Activated T-cell treated with anti-CD3 and anti-CD28 coated beads, Interleukin-2, amount 50 U/mL, for 4 hours (primary cell): ENCODE measurements around the gene UGT1A6. TPM values are rescaled to one million over a fixed set of nuclear protein-coding genes. Genes with fewer than 3 reads are reported as not detected.

ENCODE experiments used
- ATAC-seq, 2 donors: fragments of 200-7000 bp; cut with Tn5 transposase; one replicate each; pipeline ENCODE4 v1.10.0; 2021
- DNase-seq: peaks from one replicate; pipeline ENCODE4 v3.0.0-alpha.2; 2020
- H3K27me3 Mint-ChIP-seq: one replicate; pipeline ENCODE4 v1.8.0; 2021; ENCODE audit warnings: low read depth, mixed read lengths
- H3K36me3 Mint-ChIP-seq: one replicate; pipeline ENCODE4 v1.8.0; 2022; ENCODE audit warnings: mixed read lengths; ENCODE audit not compliant: insufficient read depth
- H3K4me1 Mint-ChIP-seq: one replicate; pipeline ENCODE4 v1.8.0; 2021; ENCODE audit warnings: low read depth, mixed read lengths
- H3K4me3 Mint-ChIP-seq: one replicate; pipeline ENCODE4 v1.8.0; 2021; ENCODE audit warnings: mild to moderate bottlenecking, moderate library complexity, mixed read lengths
- H3K9me3 Mint-ChIP-seq: one replicate; pipeline ENCODE4 v1.8.0; 2021; ENCODE audit warnings: mixed read lengths
- total RNA-seq, 3 donors: library from RNA; stranded (reverse); gene quantifications; one replicate each; pipeline ENCODE4 v1.2.1, GENCODE V29; 2021

Gene UGT1A6
- total RNA-seq, 3 donors from 2014 or later = 0.24 TPM; not detected in 2

DNA sequence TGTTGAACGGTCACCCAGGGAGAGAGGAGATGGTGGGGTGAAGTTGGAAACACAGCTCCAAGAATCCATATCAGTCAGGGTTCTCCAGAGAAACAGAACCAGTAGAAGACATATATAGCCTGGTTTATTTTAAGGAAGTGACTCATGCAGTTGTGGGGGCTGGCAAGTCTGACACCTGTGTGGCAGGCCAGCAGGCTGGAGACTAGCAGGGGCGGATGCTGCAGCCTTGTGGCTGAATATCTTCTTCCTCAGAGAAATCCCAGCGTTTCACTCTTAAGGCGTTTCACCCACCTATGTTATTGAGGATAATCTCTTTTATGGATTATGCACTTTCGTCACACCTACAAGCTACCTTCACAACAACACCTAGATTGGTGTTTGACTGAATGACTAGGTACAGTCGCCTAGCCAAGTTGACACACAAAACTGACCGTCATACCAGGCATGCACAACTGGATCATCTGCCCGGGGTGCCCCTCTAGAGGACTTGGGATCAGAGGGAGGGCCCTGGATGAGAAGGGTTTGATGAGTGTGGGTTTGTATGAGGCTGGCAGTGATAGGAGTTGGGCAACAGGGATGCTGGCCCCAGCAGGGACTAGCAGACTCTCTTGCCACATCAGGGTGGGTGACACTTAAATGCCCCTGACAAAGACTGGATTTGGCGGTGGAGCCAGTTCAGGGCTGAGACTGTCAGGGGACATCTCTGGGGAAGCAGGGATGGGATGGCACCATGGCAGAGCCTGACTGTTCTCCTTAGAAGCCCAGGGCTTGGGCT is 108.9 kb downstream of the UGT1A6 start:
- Mint-ChIP-seq H3K4me3 (no peak overlapping the region), H3K4me1 (no peaks in the 10 kb centered on the region), H3K9me3 (peaks cover 4% of the 10 kb centered on the region)

GRCh38 chr2:233802132-233802815 is 109.6 kb downstream of the UGT1A6 start:
- Mint-ChIP-seq H3K4me1 (no peaks in the 10 kb centered on the region), H3K27me3 (peaks cover 10% of the 10 kb centered on the region), H3K4me3 (no peak overlapping the region), H3K9me3 (peaks cover 4% of the 10 kb centered on the region), H3K36me3 (no peaks in the 10 kb centered on the region)
- DNase-seq (no peak), ATAC-seq (no peak)

More for the DNA sequence above, 108.9 kb downstream of the UGT1A6 start:
- H3K27me3 Mint-ChIP-seq = peaks cover 10% of the 10 kb centered on the region
- ATAC-seq (peak; percentile 43 to 51), DNase-seq (no peak)
- H3K36me3 Mint-ChIP-seq = no peaks in the 10 kb centered on the region

- Mint-ChIP-seq H3K9me3 (peaks cover 4% of the 10 kb centered on the region), H3K36me3 (no peaks in the 10 kb centered on the region), H3K4me1 (no peaks in the 10 kb centered on the region), H3K27me3 (peaks cover 10% of the 10 kb centered on the region), H3K4me3 (no peak overlapping the region)
- no peak for DNase-seq
- ATAC-seq = no peak
Measured at GRCh38 chr2:233803292-233803911, 110.7 kb downstream of the UGT1A6 start.

DNA sequence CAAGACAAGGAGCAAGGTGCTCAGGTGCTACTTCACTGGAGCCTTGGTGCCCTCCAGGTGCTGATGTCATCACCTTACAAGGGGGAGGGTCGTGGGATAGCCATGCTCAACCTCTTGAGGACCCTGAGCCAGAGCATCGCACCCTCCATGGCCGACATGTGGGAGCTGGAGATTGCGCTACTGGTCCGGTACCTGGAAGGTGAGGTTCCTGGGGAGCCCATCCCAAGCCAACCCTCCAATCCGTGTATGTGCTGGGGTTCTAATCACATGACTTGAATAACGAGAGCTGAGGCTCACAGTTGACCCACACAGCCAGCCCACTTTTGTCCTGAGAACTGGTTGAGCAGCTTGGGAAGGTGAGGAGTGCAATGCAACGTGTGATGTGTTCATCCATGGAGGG is 111.3 kb downstream of the UGT1A6 start:
- peaks cover 10% of the 10 kb centered on the region for H3K27me3 Mint-ChIP-seq
- no peak for ATAC-seq
- H3K4me3 Mint-ChIP-seq = no peak overlapping the region
- DNase-seq = no peak
- H3K4me1 Mint-ChIP-seq = no peaks in the 10 kb centered on the region
- peaks cover 4% of the 10 kb centered on the region for H3K9me3 Mint-ChIP-seq
- H3K36me3 Mint-ChIP-seq = no peaks in the 10 kb centered on the region

DNA sequence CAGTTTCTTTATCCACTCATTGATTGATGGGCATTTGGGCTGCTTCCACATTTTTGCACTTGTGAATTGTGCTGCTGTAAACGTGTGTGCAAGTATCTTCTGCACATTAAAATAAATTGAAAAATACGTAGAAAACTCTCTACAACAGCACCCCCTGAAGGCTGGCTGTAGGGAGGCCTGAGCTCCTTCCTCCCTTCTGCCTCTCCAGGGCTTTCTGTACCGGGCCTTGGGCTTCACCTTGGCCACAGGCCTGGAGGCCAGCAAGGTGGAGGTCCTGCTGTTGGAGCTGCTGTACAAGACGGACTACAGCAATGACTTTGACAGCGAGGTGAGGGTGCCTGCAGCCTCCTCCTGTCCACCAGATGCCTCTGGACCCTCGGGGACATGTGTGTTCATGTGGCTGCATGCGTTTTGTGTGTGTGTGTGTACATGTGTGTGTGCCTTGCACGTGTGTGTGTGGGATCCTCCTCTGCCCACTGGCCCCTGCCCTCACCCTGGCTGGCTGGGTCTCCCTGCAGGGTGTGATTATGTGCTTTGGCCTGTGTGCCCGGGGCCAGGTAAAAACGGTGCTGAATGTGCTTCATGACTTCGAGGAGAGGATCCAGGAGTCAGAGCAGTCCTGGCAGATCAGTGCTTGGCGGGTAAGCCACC is 114.7 kb downstream of the UGT1A6 start:
- no peaks in the 10 kb centered on the region for H3K36me3 Mint-ChIP-seq
- H3K9me3 Mint-ChIP-seq = no peaks in the 10 kb centered on the region
- ATAC-seq (no peak), DNase-seq (no peak)
- peaks cover 20% of the 10 kb centered on the region for H3K27me3 Mint-ChIP-seq
- no peaks in the 10 kb centered on the region for H3K4me1 Mint-ChIP-seq
- H3K4me3 Mint-ChIP-seq = no peak overlapping the region

- Mint-ChIP-seq H3K4me1 (no peaks in the 10 kb centered on the region), H3K27me3 (peaks cover 17% of the 10 kb centered on the region), H3K36me3 (no peaks in the 10 kb centered on the region), H3K9me3 (no peaks in the 10 kb centered on the region), H3K4me3 (no peak overlapping the region)
- DNase-seq (no peak), ATAC-seq (no peak)
Measured at GRCh38 chr2:233807966-233808935, 115.6 kb downstream of the UGT1A6 start.

DNA sequence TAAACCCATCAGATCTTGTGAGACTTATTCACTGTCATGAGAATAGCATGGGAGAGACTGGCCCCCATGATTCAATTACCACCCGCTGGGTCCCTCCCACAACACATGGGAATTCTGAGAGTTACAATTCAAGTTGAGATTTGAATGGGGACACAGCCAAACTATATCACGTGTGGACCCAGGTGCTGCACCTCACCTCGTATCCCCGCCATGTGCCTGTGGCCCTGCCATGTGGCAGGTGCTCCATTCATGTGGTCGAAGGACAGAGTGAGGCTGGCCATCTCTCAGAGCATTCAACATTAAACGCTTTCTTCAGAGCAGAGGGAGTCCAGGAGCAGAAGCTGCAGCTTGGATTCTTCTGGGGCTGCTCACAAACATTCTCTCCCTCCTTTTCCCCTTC is 117.7 kb downstream of the UGT1A6 start:
- H3K4me3 Mint-ChIP-seq = no peak overlapping the region
- H3K36me3 Mint-ChIP-seq = no peaks in the 10 kb centered on the region
- H3K27me3 Mint-ChIP-seq = peaks cover 12% of the 10 kb centered on the region
- DNase-seq (no peak), ATAC-seq (no peak)
- no peaks in the 10 kb centered on the region for H3K9me3 Mint-ChIP-seq
- H3K4me1 Mint-ChIP-seq = no peaks in the 10 kb centered on the region

DNA sequence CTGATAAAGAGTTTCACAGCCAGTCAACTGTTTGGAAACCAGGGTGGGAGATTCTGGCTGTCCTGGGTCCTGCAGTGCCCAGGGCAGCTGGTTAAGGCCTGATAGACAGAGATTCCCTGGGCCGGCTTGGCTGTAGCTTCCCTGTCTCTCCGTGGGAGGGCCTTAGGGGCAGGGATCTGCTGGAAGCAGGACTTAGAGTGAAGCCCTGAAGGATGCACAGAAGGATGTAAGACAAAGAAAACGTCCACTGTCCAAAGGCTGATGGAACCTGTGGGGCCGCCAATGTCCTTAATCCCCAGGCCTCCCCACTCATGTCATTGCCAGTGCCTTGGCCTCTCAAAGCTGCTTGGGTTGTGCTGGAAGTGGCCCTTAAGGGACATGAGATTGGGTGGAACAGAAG is 118.4 kb downstream of the UGT1A6 start:
- ATAC-seq (no peak), DNase-seq (no peak)
- Mint-ChIP-seq H3K4me3 (no peak overlapping the region), H3K36me3 (no peaks in the 10 kb centered on the region), H3K27me3 (peaks cover 12% of the 10 kb centered on the region), H3K9me3 (no peaks in the 10 kb centered on the region), H3K4me1 (no peaks in the 10 kb centered on the region)

- Mint-ChIP-seq H3K9me3 (no peaks in the 10 kb centered on the region), H3K27me3 (peaks cover 12% of the 10 kb centered on the region), H3K4me3 (no peak overlapping the region), H3K4me1 (no peaks in the 10 kb centered on the region), H3K36me3 (no peaks in the 10 kb centered on the region)
- DNase-seq = no peak
- ATAC-seq = no peak
Measured at GRCh38 chr2:233811732-233812131, 119.0 kb downstream of the UGT1A6 start.

GRCh38 chr2:233813236-233814055 is 120.8 kb downstream of the UGT1A6 start:
- Mint-ChIP-seq H3K27me3 (peaks cover 18% of the 10 kb centered on the region), H3K36me3 (no peaks in the 10 kb centered on the region), H3K4me1 (no peaks in the 10 kb centered on the region), H3K9me3 (no peaks in the 10 kb centered on the region), H3K4me3 (no peak overlapping the region)
- no peak for ATAC-seq
- no peak for DNase-seq

DNA sequence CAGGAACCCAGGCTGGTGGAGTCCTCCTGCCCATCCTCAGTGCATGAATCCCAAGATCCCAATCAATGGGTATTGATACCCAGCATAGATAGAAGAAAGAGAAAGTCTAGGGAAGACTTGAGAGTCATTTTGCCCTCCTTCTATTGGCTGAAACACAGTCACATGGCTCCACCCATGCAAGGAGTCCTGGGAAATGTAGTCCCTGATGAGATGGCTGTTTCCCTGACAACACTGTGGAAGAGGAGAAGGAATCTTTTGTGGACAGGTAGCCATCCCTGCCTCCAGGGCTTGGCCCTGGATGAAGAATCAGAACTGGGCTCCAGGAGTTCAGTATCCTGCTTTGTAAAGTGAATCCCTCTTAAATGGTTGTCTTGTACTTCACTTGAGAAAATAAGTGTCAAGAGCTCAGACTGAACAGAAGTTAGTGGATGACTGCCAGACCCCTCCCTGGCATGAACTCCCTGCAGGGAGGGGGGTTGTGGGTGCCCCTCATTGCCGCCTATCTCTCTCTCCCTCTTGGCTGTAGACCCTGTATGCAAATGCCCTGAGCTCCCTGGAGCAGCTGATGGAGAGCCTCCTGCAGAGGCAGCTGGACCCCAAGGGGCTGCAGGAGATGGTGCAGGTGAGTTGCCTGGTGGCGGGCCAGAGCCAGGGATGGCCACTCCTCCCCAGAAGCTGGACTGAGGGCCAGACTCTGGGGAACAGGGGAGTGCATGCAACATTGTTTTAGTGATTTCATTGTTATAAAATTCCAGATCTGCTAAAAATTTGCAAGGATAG is 121.6 kb downstream of the UGT1A6 start:
- Mint-ChIP-seq H3K4me3 (no peak overlapping the region), H3K36me3 (no peaks in the 10 kb centered on the region), H3K9me3 (no peaks in the 10 kb centered on the region), H3K4me1 (no peaks in the 10 kb centered on the region), H3K27me3 (peaks cover 20% of the 10 kb centered on the region)
- no peak for ATAC-seq
- no peak for DNase-seq

DNA sequence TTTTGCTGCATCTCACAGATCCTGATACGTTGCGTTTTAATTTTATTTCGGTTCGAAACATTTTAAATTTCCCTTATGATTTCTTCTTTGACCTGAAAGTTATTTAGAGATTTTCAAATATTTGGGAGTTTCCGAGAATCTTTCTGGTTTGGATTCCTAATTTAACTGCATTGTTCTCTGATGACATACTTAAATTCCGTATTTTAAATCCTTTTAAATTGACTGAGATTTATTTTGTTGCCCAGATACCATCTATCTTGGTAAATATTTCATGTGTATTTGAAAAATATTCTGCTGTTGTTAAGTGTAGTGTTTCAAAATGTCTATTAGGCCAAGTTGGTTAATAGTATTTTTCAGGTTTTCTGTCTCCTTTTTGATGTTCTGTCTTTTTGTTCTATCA is 123.2 kb downstream of the UGT1A6 start:
- DNase-seq = no peak
- peaks cover 15% of the 10 kb centered on the region for H3K27me3 Mint-ChIP-seq
- H3K9me3 Mint-ChIP-seq = no peaks in the 10 kb centered on the region
- H3K36me3 Mint-ChIP-seq = no peaks in the 10 kb centered on the region
- H3K4me3 Mint-ChIP-seq = no peak overlapping the region
- ATAC-seq = no peak
- H3K4me1 Mint-ChIP-seq = no peaks in the 10 kb centered on the region
